ENCODE measurements around the gene CAMSAP1.

CAMSAP1 gene

DNA sequence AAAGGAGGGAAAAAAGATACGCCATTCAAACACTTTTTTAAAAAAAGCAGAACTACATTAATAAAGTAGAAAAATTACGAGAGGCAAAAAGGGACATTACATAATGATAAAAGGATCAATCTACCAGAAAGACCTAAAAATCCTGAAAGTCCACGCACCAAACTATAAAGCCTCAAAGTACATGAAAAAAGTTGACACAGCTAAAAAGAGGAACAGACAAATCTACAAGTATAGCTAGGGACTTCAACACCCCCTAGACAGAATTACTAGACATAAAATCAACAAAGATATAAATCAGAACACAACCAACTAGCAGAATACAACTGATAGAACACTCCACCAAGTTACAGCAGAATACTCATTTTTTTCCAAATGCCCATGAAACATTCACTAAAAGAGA is 11.1 kb downstream of the CAMSAP1 start (continued):
- TF ChIP-seq, protein P1, sequence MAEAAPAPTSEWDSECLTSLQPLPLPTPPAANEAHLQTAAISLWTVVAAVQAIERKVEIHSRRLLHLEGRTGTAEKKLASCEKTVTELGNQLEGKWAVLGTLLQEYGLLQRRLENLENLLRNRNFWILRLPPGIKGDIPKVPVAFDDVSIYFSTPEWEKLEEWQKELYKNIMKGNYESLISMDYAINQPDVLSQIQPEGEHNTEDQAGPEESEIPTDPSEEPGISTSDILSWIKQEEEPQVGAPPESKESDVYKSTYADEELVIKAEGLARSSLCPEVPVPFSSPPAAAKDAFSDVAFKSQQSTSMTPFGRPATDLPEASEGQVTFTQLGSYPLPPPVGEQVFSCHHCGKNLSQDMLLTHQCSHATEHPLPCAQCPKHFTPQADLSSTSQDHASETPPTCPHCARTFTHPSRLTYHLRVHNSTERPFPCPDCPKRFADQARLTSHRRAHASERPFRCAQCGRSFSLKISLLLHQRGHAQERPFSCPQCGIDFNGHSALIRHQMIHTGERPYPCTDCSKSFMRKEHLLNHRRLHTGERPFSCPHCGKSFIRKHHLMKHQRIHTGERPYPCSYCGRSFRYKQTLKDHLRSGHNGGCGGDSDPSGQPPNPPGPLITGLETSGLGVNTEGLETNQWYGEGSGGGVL (tag by site-specific recombination; IDR thresholded peaks at IDR 0.05) = no peak
- no peak for TF ChIP-seq ZNF350 (tag by site-specific recombination; IDR thresholded peaks at IDR 0.05)
- TF ChIP-seq KLF7 (tag by site-specific recombination; IDR thresholded peaks at IDR 0.05; ENCODE audit: borderline replicate concordance) = no peak
- TF ChIP-seq, protein P2, sequence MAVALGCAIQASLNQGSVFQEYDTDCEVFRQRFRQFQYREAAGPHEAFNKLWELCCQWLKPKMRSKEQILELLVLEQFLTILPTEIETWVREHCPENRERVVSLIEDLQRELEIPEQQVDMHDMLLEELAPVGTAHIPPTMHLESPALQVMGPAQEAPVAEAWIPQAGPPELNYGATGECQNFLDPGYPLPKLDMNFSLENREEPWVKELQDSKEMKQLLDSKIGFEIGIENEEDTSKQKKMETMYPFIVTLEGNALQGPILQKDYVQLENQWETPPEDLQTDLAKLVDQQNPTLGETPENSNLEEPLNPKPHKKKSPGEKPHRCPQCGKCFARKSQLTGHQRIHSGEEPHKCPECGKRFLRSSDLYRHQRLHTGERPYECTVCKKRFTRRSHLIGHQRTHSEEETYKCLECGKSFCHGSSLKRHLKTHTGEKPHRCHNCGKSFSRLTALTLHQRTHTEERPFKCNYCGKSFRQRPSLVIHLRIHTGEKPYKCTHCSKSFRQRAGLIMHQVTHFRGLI (tag by site-specific recombination; IDR thresholded peaks at IDR 0.05) = no peak
- no peak for TF ChIP-seq ZBTB20 (tag by site-specific recombination; IDR thresholded peaks at IDR 0.05)

DNA sequence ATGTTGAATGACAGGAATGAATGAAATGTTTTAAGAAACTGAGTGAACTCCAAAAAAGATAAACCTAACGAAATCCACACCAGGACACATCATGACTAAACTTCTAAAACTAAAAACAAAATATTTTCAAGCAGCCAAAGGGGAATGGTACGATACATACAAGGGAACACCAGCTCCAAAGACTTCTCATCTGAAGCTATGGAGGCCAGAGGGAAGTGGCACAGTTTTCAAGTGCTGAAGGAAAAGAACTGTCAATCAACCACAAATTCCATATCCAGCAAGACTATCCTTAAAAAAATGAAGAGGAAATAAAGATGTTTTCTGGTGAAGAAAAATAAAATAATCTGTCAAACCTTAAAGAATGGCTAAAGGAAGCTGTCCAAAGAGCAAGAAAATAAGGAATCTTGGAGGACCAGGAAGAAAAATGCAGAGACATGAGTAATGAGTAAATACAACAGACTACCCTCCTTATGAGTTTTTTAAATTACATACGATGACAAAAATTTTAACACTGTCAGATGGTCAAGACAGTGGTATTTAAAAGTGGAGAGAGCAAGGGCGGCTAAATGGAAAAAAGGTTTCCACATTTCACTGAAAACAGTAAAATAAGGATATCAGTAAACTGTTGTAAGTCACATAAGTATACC is 12.0 kb downstream of the CAMSAP1 start:
- H3K4me3 ChIP-seq (ENCODE audit: low read depth, low read length) = no peak overlapping the region
- ChIA-PET POLR2A (no interaction called here), CTCF (interaction anchor here (0.7 kb wide), 1 partner anchor 391 kb away, joined by 6 read pairs; no protein-coding TSS in a partner anchor)
- H3K4me1 ChIP-seq (ENCODE audit: control insufficient read depth, insufficient read depth, low read length) = peaks cover 2% of the 10 kb centered on the region; the same call in 1 of the 2 replicates
- no peaks in the 10 kb centered on the region for H3K36me3 ChIP-seq (ENCODE audit: control insufficient read depth in 2 of 2, insufficient read depth in 1 of 2, low read length in 2 of 2)
- TF ChIP-seq MYNN (tag by site-specific recombination; IDR thresholded peaks at IDR 0.05; ENCODE audit: borderline replicate concordance) (no peak), ZNF561 (tag by site-specific recombination; IDR thresholded peaks at IDR 0.05; ENCODE audit: borderline replicate concordance) (no peak), ZNF354C (tag by site-specific recombination; IDR thresholded peaks at IDR 0.05; ENCODE audit: borderline replicate concordance, low read depth) (no peak), ZNF114 (tag by site-specific recombination; IDR thresholded peaks at IDR 0.05) (no peak), TRIM28 (IDR thresholded peaks at IDR 0.05; ENCODE audit: borderline replicate concordance, low read length) (0 out of 2 replicates have a peak, but pooled peaks have one; percentile 51), SETDB1 (IDR thresholded peaks at IDR 0.05; ENCODE audit: insufficient read length, low read length) (peak; percentile 89), BCL11B (tag by site-specific recombination; IDR thresholded peaks at IDR 0.05; ENCODE audit: low read depth) (no peak), ZNF660 (tag by site-specific recombination; IDR thresholded peaks at IDR 0.05) (no peak), ZNF530 (tag by site-specific recombination; IDR thresholded peaks at IDR 0.05; ENCODE audit: low read depth) (no peak), ZNF121 (tag by site-specific recombination; IDR thresholded peaks at IDR 0.05) (no peak), ZNF670 (tag by site-specific recombination; IDR thresholded peaks at IDR 0.05; ENCODE audit: low read depth) (no peak), ZNF610 (tag by site-specific recombination; IDR thresholded peaks at IDR 0.05; ENCODE audit: borderline replicate concordance) (0 out of 2 replicates have a peak, but pooled peaks have one; percentile 22), HOXD13 (CRISPR knock-in tag; IDR thresholded peaks at IDR 0.05; ENCODE audit: borderline replicate concordance) (no peak), ZNF138 (tag by site-specific recombination; IDR thresholded peaks at IDR 0.05; ENCODE audit: borderline replicate concordance) (no peak)
- TF ChIP-seq, protein P3, sequence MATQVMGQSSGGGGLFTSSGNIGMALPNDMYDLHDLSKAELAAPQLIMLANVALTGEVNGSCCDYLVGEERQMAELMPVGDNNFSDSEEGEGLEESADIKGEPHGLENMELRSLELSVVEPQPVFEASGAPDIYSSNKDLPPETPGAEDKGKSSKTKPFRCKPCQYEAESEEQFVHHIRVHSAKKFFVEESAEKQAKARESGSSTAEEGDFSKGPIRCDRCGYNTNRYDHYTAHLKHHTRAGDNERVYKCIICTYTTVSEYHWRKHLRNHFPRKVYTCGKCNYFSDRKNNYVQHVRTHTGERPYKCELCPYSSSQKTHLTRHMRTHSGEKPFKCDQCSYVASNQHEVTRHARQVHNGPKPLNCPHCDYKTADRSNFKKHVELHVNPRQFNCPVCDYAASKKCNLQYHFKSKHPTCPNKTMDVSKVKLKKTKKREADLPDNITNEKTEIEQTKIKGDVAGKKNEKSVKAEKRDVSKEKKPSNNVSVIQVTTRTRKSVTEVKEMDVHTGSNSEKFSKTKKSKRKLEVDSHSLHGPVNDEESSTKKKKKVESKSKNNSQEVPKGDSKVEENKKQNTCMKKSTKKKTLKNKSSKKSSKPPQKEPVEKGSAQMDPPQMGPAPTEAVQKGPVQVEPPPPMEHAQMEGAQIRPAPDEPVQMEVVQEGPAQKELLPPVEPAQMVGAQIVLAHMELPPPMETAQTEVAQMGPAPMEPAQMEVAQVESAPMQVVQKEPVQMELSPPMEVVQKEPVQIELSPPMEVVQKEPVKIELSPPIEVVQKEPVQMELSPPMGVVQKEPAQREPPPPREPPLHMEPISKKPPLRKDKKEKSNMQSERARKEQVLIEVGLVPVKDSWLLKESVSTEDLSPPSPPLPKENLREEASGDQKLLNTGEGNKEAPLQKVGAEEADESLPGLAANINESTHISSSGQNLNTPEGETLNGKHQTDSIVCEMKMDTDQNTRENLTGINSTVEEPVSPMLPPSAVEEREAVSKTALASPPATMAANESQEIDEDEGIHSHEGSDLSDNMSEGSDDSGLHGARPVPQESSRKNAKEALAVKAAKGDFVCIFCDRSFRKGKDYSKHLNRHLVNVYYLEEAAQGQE (tag by site-specific recombination; IDR thresholded peaks at IDR 0.05) = no peak
- TF ChIP-seq, protein P4, sequence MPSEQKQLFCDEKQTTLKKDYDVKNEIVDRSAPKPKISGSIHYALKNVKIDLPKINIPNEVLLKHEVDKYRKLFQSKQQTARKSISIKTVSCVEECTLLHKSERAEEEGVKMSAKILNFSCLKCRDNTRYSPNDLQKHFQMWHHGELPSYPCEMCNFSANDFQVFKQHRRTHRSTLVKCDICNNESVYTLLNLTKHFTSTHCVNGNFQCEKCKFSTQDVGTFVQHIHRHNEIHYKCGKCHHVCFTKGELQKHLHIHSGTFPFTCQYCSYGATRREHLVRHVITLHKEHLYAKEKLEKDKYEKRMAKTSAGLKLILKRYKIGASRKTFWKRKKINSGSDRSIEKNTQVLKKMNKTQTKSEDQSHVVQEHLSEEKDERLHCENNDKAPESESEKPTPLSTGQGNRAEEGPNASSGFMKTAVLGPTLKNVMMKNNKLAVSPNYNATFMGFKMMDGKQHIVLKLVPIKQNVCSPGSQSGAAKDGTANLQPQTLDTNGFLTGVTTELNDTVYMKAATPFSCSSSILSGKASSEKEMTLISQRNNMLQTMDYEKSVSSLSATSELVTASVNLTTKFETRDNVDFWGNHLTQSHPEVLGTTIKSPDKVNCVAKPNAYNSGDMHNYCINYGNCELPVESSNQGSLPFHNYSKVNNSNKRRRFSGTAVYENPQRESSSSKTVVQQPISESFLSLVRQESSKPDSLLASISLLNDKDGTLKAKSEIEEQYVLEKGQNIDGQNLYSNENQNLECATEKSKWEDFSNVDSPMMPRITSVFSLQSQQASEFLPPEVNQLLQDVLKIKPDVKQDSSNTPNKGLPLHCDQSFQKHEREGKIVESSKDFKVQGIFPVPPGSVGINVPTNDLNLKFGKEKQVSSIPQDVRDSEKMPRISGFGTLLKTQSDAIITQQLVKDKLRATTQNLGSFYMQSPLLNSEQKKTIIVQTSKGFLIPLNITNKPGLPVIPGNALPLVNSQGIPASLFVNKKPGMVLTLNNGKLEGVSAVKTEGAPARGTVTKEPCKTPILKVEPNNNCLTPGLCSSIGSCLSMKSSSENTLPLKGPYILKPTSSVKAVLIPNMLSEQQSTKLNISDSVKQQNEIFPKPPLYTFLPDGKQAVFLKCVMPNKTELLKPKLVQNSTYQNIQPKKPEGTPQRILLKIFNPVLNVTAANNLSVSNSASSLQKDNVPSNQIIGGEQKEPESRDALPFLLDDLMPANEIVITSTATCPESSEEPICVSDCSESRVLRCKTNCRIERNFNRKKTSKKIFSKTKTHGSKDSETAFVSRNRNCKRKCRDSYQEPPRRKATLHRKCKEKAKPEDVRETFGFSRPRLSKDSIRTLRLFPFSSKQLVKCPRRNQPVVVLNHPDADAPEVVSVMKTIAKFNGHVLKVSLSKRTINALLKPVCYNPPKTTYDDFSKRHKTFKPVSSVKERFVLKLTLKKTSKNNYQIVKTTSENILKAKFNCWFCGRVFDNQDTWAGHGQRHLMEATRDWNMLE (tag by site-specific recombination; conservative IDR thresholded peaks at IDR 0.05; ENCODE audit: low read depth) = no peak
- TF ChIP-seq, protein P5, sequence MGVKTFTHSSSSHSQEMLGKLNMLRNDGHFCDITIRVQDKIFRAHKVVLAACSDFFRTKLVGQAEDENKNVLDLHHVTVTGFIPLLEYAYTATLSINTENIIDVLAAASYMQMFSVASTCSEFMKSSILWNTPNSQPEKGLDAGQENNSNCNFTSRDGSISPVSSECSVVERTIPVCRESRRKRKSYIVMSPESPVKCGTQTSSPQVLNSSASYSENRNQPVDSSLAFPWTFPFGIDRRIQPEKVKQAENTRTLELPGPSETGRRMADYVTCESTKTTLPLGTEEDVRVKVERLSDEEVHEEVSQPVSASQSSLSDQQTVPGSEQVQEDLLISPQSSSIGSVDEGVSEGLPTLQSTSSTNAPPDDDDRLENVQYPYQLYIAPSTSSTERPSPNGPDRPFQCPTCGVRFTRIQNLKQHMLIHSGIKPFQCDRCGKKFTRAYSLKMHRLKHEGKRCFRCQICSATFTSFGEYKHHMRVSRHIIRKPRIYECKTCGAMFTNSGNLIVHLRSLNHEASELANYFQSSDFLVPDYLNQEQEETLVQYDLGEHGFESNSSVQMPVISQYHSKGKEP (tag by site-specific recombination; IDR thresholded peaks at IDR 0.05) = no peak
- no peak overlapping the region for H3K27ac ChIP-seq (ENCODE audit: extremely low read depth, low read depth, low read length)
- no peaks in the 10 kb centered on the region for H3K9me3 ChIP-seq (ENCODE audit: control insufficient read depth, insufficient read depth, low read depth, low read length)
